Fibroblast of skin of left quadriceps (primary cell): Measurements from ENCODE around the gene RNPEPL1.

Experiments
- DNase-seq, 2 experiments: peaks; one replicate each; pipeline ENCODE4 v3.0.0-alpha.2; 2013; ENCODE audit warnings: low read depth in 2 of 2

Gene RNPEPL1

GRCh38 chr2:240626531-240627300 lies 58.4 kb downstream of the RNPEPL1 start:
- no peak for DNase-seq

- no peak for DNase-seq
Measured at GRCh38 chr2:240627736-240628506, 59.6 kb downstream of the RNPEPL1 start.

- DNase-seq = no peak
Measured at GRCh38 chr2:240628507-240628807, 60.2 kb downstream of the RNPEPL1 start.

GRCh38 chr2:240628808-240629618 lies 60.7 kb downstream of the RNPEPL1 start:
- no peak for DNase-seq

GRCh38 chr2:240629619-240629967 lies 61.3 kb downstream of the RNPEPL1 start:
- DNase-seq = no peak

GRCh38 chr2:240629968-240630770 lies 61.9 kb downstream of the RNPEPL1 start:
- no peak for DNase-seq
